SH-SY5Y (cell line): ENCODE results near the gene MRPL54.

ENCODE experiments used
- GATA2 ChIP-seq: IDR thresholded peaks from 2 replicates; pipeline ENCODE4 v1.6.1; 2011; ENCODE audit warnings: mild to moderate bottlenecking, low read depth, low read length
- GATA3 ChIP-seq: IDR thresholded peaks from 2 replicates; pipeline ENCODE4 v1.6.1; 2011; ENCODE audit warnings: low read depth, mild to moderate bottlenecking, low read length, moderate library complexity

- TF ChIP-seq GATA2 (no peak), GATA3 (no peak)
Measured at GRCh38 chr19:3783660-3784584, 21.4 kb downstream of the MRPL54 start.
